WTC11 (cell line): ENCODE data around the gene STAMBPL1. TPM values are rescaled to one million over a fixed set of nuclear protein-coding genes. Genes with fewer than 3 reads are reported as not detected.

Experiments
- ATAC-seq: fragments of 200-7000 bp; cut with Tn5 transposase; 2 replicates; pipeline ENCODE4 v1.10.0; 2021; ENCODE audit warnings: mild to moderate bottlenecking, moderate library complexity
- CTCF ChIA-PET: fragments of 300-600 bp; sonication (Branson Sonifier 250); formaldehyde crosslinking; loops from one replicate; lab custom pipeline; 2021; ENCODE audit warnings: antibody characterized with exemption; lab: Charles Lee
- POLR2A ChIA-PET: fragments of 350-600 bp; sonication (Branson Sonifier 250); formaldehyde crosslinking; loops from one replicate; lab custom pipeline; 2021; ENCODE audit warnings: antibody characterized with exemption; lab: Charles Lee
- DNase-seq: peaks from one replicate; pipeline ENCODE4 v3.0.0; 2021; ENCODE audit warnings: low spot score
- H3K27ac Mint-ChIP-seq: 2 replicates; pipeline ENCODE4 v1.8.0; 2021; ENCODE audit warnings: mixed read lengths
- H3K27me3 Mint-ChIP-seq: 2 replicates; pipeline ENCODE4 v1.8.0; 2021; ENCODE audit warnings: low read depth, mild to moderate bottlenecking, moderate library complexity, mixed read lengths
- H3K36me3 Mint-ChIP-seq: 2 replicates; pipeline ENCODE4 v1.8.0; 2021; ENCODE audit warnings: mixed read lengths
- H3K4me1 Mint-ChIP-seq: 2 replicates; pipeline ENCODE4 v1.8.0; 2022; ENCODE audit warnings: mixed read lengths
- H3K4me3 Mint-ChIP-seq: 2 replicates; pipeline ENCODE4 v1.8.0; 2021; ENCODE audit warnings: mild to moderate bottlenecking, moderate library complexity, mixed read lengths
- H3K9me3 Mint-ChIP-seq: 2 replicates; pipeline ENCODE4 v1.8.0; 2021; ENCODE audit warnings: mixed read lengths
- EMX1 ChIP-seq: fragments of 250-450 bp; sonication (Bioruptor Pico); IDR thresholded peaks from 2 replicates; pipeline ENCODE4 v1.8.0; 2021; ENCODE audit warnings: mild to moderate bottlenecking
- ETV6 ChIP-seq: sonication (generic); formaldehyde crosslinking; IDR thresholded peaks from 2 replicates; pipeline ENCODE4 v1.8.1; 2022; ENCODE audit warnings: mild to moderate bottlenecking, missing genetic modification reagents
- GTF2I ChIP-seq: fragments of 250-450 bp; sonication (Bioruptor Pico); conservative IDR thresholded peaks from 2 replicates; pipeline ENCODE4 v1.4.0; 2021; ENCODE audit warnings: mild to moderate bottlenecking
- IRF1 ChIP-seq: sonication (generic); formaldehyde crosslinking; IDR thresholded peaks from 2 replicates; pipeline ENCODE4 v1.8.0; 2023; ENCODE audit warnings: missing genetic modification reagents
- JAZF1 ChIP-seq: fragments of 250-450 bp; sonication (Bioruptor Pico); IDR thresholded peaks from 2 replicates; pipeline ENCODE4 v1.9.0; 2021; ENCODE audit warnings: moderate library complexity, mild to moderate bottlenecking, inconsistent platforms
- JUN ChIP-seq: sonication (generic); formaldehyde crosslinking; IDR thresholded peaks from 2 replicates; pipeline ENCODE4 v1.8.0; 2023; ENCODE audit warnings: mild to moderate bottlenecking, missing genetic modification reagents
- NR3C1 ChIP-seq: sonication (generic); formaldehyde crosslinking; conservative IDR thresholded peaks from 2 replicates; pipeline ENCODE4 v1.8.1; 2023; ENCODE audit warnings: low read depth, mild to moderate bottlenecking, missing genetic modification reagents
- SMAD4 ChIP-seq: sonication (generic); formaldehyde crosslinking; IDR thresholded peaks from 2 replicates; pipeline ENCODE4 v1.8.0; 2022; ENCODE audit warnings: mild to moderate bottlenecking, missing genetic modification reagents
- SOX15 ChIP-seq: fragments of 250-450 bp; sonication (Bioruptor Pico); IDR thresholded peaks from 2 replicates; pipeline ENCODE4 v1.9.0; 2021; ENCODE audit warnings: mild to moderate bottlenecking
- SP1 ChIP-seq: sonication (generic); formaldehyde crosslinking; conservative IDR thresholded peaks from 2 replicates; pipeline ENCODE4 v1.8.1; 2022; ENCODE audit warnings: missing genetic modification reagents
- TCF7 ChIP-seq: sonication (generic); formaldehyde crosslinking; IDR thresholded peaks from 2 replicates; pipeline ENCODE4 v1.8.0; 2022; ENCODE audit warnings: mild to moderate bottlenecking, low read depth, missing genetic modification reagents, moderate library complexity
- USF1 ChIP-seq: sonication (generic); formaldehyde crosslinking; IDR thresholded peaks from 2 replicates; pipeline ENCODE4 v1.8.0; 2022; ENCODE audit warnings: mild to moderate bottlenecking, missing genetic modification reagents
- ZNF416 ChIP-seq: fragments of 250-450 bp; sonication (Bioruptor Pico); IDR thresholded peaks from 2 replicates; pipeline ENCODE4 v1.9.0; 2021; ENCODE audit warnings: mild to moderate bottlenecking, inconsistent platforms
- ZNF532 ChIP-seq: fragments of 250-450 bp; sonication (Bioruptor Pico); IDR thresholded peaks from 2 replicates; pipeline ENCODE4 v1.9.0; 2021; ENCODE audit warnings: mild to moderate bottlenecking, borderline replicate concordance
- total RNA-seq: library from RNA; stranded (reverse); gene quantifications from 3 replicates; pipeline ENCODE4 v1.2.3, GENCODE V29; 2021
- TF ChIP-seq, protein P1 (sequence below): fragments of 200-600 bp; IDR thresholded peaks from 2 replicates; pipeline ENCODE4 v1.8.0; 2022; ENCODE audit warnings: antibody characterized with exemption
- TF ChIP-seq, protein P2 (sequence below): sonication (generic); formaldehyde crosslinking; IDR thresholded peaks from 2 replicates; pipeline ENCODE4 v1.8.1; 2023; ENCODE audit warnings: mild to moderate bottlenecking, moderate library complexity, missing genetic modification reagents
- TF ChIP-seq, protein P3 (sequence below): sonication (generic); formaldehyde crosslinking; IDR thresholded peaks from 2 replicates; pipeline ENCODE4 v1.8.0; 2022; ENCODE audit warnings: mild to moderate bottlenecking, missing genetic modification reagents
- TF ChIP-seq, protein P4 (sequence below): fragments of 250-450 bp; sonication (Bioruptor Pico); IDR thresholded peaks from 2 replicates; pipeline ENCODE4 v2.1.2; 2022; ENCODE audit warnings: mild to moderate bottlenecking, moderate library complexity

STAMBPL1 gene
- total RNA-seq, 1 experiment from 2014 or later = 3.9 TPM

GRCh38 chr10:88898727-88899126 lies 18.7 kb downstream of the STAMBPL1 start:
- CTCF ChIA-PET = interaction anchor here (2.1 kb wide), 1 partner anchor 34 kb away, joined by 6 read pairs; no protein-coding TSS in a partner anchor
- no peaks in the 10 kb centered on the region for H3K9me3 Mint-ChIP-seq
- peaks cover 11% of the 10 kb centered on the region for H3K4me1 Mint-ChIP-seq
- no peak for TF ChIP-seq EMX1 (CRISPR knock-in tag)
- TF ChIP-seq SOX15 (CRISPR knock-in tag) = no peak
- TF ChIP-seq ZNF416 = no peak
- TF ChIP-seq GTF2I (CRISPR knock-in tag) = no peak
- TF ChIP-seq TCF7 (CRISPR knock-in tag) = no peak
- no peak for TF ChIP-seq NR3C1 (CRISPR knock-in tag)
- no peak for TF ChIP-seq ETV6
- TF ChIP-seq JAZF1 = no peak
- 0 out of 2 replicates have a peak, but pooled peaks cover 2% of the 10 kb centered on the region for H3K36me3 Mint-ChIP-seq
- DNase-seq = no peak
- peak; percentile 30; the same call in 1 of the 2 replicates for ATAC-seq
- no peak overlapping the region for H3K4me3 Mint-ChIP-seq
- POLR2A ChIA-PET = no interaction called here
- no peaks in the 10 kb centered on the region for H3K27me3 Mint-ChIP-seq
- no peak overlapping the region for H3K27ac Mint-ChIP-seq

DNA sequence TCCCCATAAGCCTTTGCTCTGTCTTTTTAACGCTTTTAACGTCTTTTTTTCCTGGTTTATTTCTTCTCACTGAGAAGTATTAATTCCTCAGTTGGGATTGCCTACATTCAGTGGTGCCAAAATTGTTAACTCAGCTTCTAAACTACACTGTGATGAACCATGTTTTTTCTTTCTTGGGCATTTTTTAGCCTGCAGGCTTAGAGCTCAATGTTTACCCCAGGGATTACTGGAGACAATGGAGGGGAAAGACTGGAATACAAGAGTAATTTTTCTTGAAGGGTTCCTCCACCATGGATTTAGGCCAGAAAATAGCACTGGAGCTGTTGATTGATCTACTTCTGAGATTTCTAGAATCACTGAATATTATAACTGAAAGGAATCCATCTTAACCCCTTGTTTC lies 19.8 kb downstream of the STAMBPL1 start:
- Mint-ChIP-seq H3K27ac (no peak overlapping the region), H3K27me3 (no peaks in the 10 kb centered on the region), H3K36me3 (0 out of 2 replicates have a peak, but pooled peaks cover 2% of the 10 kb centered on the region), H3K9me3 (no peaks in the 10 kb centered on the region)
- POLR2A ChIA-PET = no interaction called here
- no peak for ATAC-seq
- TF ChIP-seq SP1 (CRISPR knock-in tag) = no peak
- TF ChIP-seq, all 79 proteins: peak for 0
- H3K4me1 Mint-ChIP-seq = peaks cover 11% of the 10 kb centered on the region
- no peak overlapping the region for H3K4me3 Mint-ChIP-seq
- no peak for DNase-seq
- CTCF ChIA-PET = interaction anchor here (2.1 kb wide), 1 partner anchor 33 kb away, joined by 6 read pairs; no protein-coding TSS in a partner anchor

DNA sequence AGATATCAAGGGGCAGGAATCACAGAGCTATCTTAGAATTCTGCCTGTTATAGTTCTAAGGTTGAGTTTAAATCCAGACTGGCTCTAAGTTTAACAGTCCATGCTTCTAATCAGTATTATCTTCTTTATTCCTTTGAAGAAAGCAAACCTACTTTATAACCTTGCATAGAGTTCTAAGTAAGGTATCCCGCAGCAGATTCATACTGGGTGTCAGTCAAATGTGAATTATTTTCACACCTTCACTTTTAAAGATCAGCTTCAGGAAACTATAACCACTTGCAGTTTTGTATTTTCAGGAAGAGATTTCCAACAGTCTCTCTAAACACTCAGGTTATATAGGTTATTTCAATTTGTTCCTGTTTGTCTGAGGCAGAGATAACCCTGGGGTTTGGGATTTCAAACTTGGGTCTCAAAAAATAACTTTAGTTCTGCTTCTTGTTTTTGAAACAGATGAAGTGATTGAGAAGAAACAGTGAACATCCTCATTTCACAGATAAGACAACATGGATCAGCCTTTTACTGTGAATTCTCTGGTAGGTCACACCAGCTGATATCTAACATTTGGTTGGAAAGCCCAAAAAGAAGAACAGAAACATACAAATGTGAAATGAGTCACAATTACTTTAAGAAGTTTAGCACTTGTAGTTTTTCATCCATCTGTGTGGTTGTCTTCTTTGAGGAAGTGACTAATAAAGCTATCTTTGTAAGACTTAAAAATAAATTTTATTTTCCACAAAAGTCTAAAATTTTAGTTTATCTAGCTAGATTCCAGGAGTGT lies 21.4 kb downstream of the STAMBPL1 start:
- Mint-ChIP-seq H3K27me3 (no peaks in the 10 kb centered on the region), H3K9me3 (no peaks in the 10 kb centered on the region), H3K4me3 (no peak overlapping the region), H3K27ac (no peak overlapping the region), H3K36me3 (0 out of 2 replicates have a peak, but pooled peaks cover 2% of the 10 kb centered on the region), H3K4me1 (peaks cover 11% of the 10 kb centered on the region)
- ATAC-seq (no peak), DNase-seq (no peak)
- ChIA-PET CTCF (interaction anchor here (0.6 to 0.7 kb wide), 2 partner anchors 25 to 173 kb away, joined by 3 to 4 read pairs; no protein-coding TSS in a partner anchor), POLR2A (interaction anchor here (1.1 kb wide), 1 partner anchor 21 kb away, joined by 5 read pairs; the partner anchor contains the start of gene STAMBPL1)
- TF ChIP-seq, protein P1, sequence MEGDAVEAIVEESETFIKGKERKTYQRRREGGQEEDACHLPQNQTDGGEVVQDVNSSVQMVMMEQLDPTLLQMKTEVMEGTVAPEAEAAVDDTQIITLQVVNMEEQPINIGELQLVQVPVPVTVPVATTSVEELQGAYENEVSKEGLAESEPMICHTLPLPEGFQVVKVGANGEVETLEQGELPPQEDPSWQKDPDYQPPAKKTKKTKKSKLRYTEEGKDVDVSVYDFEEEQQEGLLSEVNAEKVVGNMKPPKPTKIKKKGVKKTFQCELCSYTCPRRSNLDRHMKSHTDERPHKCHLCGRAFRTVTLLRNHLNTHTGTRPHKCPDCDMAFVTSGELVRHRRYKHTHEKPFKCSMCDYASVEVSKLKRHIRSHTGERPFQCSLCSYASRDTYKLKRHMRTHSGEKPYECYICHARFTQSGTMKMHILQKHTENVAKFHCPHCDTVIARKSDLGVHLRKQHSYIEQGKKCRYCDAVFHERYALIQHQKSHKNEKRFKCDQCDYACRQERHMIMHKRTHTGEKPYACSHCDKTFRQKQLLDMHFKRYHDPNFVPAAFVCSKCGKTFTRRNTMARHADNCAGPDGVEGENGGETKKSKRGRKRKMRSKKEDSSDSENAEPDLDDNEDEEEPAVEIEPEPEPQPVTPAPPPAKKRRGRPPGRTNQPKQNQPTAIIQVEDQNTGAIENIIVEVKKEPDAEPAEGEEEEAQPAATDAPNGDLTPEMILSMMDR = no peak
- TF ChIP-seq JUN (no peak), TCF7 (CRISPR knock-in tag) (no peak), IRF1 (CRISPR knock-in tag) (no peak), ZNF532 (CRISPR knock-in tag) (no peak), SOX15 (CRISPR knock-in tag) (no peak), USF1 (CRISPR knock-in tag) (no peak), SMAD4 (CRISPR knock-in tag) (no peak), JAZF1 (no peak)
- TF ChIP-seq, protein P2, sequence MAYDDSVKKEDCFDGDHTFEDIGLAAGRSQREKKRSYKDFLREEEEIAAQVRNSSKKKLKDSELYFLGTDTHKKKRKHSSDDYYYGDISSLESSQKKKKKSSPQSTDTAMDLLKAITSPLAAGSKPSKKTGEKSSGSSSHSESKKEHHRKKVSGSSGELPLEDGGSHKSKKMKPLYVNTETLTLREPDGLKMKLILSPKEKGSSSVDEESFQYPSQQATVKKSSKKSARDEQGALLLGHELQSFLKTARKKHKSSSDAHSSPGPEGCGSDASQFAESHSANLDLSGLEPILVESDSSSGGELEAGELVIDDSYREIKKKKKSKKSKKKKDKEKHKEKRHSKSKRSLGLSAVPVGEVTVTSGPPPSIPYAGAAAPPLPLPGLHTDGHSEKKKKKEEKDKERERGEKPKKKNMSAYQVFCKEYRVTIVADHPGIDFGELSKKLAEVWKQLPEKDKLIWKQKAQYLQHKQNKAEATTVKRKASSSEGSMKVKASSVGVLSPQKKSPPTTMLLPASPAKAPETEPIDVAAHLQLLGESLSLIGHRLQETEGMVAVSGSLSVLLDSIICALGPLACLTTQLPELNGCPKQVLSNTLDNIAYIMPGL (CRISPR knock-in tag) = no peak
- TF ChIP-seq, protein P3, sequence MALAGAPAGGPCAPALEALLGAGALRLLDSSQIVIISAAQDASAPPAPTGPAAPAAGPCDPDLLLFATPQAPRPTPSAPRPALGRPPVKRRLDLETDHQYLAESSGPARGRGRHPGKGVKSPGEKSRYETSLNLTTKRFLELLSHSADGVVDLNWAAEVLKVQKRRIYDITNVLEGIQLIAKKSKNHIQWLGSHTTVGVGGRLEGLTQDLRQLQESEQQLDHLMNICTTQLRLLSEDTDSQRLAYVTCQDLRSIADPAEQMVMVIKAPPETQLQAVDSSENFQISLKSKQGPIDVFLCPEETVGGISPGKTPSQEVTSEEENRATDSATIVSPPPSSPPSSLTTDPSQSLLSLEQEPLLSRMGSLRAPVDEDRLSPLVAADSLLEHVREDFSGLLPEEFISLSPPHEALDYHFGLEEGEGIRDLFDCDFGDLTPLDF (CRISPR knock-in tag) = no peak
- TF ChIP-seq, protein P4, sequence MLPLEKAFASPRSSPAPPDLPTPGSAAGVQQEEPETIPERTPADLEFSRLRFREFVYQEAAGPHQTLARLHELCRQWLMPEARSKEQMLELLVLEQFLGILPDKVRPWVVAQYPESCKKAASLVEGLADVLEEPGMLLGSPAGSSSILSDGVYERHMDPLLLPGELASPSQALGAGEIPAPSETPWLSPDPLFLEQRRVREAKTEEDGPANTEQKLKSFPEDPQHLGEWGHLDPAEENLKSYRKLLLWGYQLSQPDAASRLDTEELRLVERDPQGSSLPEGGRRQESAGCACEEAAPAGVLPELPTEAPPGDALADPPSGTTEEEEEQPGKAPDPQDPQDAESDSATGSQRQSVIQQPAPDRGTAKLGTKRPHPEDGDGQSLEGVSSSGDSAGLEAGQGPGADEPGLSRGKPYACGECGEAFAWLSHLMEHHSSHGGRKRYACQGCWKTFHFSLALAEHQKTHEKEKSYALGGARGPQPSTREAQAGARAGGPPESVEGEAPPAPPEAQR = no peak
